Pancreas (tissue), 10 donors: ENCODE measurements around the gene PLEKHH1. TPM values are rescaled to one million over a fixed set of nuclear protein-coding genes. Genes with fewer than 3 reads are reported as not detected.

ENCODE experiments used
- ATAC-seq, 4 donors: fragments of 200-7000 bp; cut with Tn5 transposase; one replicate each; pipeline versions ENCODE4 v1.8.0 to v1.9.1; 2020; ENCODE audit warnings: mild to moderate bottlenecking in 4 of 4, moderate library complexity in 4 of 4
- DNase-seq, 6 donors: peaks; one replicate each; pipeline ENCODE4 v3.0.0-alpha.2; 2020
- FAIRE-seq: peaks from 2 replicates; lab custom pipeline; 2012; peaks lifted over from hg19 to GRCh38; lab: Jason Lieb, UNC
- H3K27ac ChIP-seq, 4 donors: fragments of 200-600 bp; sonication (generic); 1 replicate in 3 of 4; 2 replicates in 1 of 4; pipeline versions ENCODE4 v1.5.0 to v1.8.0; 2020
- H3K27me3 ChIP-seq, 4 donors: fragments of 200-600 bp; one replicate each; pipeline ENCODE4 v1.8.0; 2021
- H3K36me3 ChIP-seq, 3 donors: fragments of 200-600 bp; sonication (generic) in 1 of 3; one replicate each; pipeline versions ENCODE4 v1.5.0 to v1.8.0; 2020 to 2021
- H3K4me1 ChIP-seq, 3 donors: fragments of 200-600 bp; one replicate each; pipeline ENCODE4 v1.8.0; 2021
- H3K4me3 ChIP-seq, 4 donors: fragments of 200-600 bp; sonication (generic) in 2 of 4; one replicate each; pipeline versions ENCODE4 v1.5.0 to v1.8.0; 2020 to 2021
- H3K9me3 ChIP-seq, 4 donors: fragments of 200-600 bp; one replicate each; pipeline ENCODE4 v1.8.0; 2021
- WGBS, 2 donors: extraction: QIAGEN DNeasy Blood & Tissue Kit; methylation state at CpG; one replicate each; pipeline ENCODE4 v1.1.7; 2013; 5-methylcytosine and 5-hydroxymethylcytosine counted together
- intact Hi-C, 3 donors: fragments of 100-400 bp; cut with DNase I; formaldehyde crosslinking; loops; one replicate each; pipeline versions ENCODE4 v1.11.1 to v1.14.2; 2022
- polyA plus RNA-seq, 2 donors: library from polyadenylated mRNA; stranded (reverse); fragments of 200-250 nt; gene quantifications; one replicate each; pipeline ENCODE4 v1.2.3, GENCODE V29; 2013
- total RNA-seq, 6 donors: library from RNA; stranded (reverse); fragmentation: NEBNext Ultra II Directional in 4 of 6; extraction: Animal tissue kit (Norgen Biotek cat#: 25700) in 4 of 6; gene quantifications; one replicate each; pipeline versions ENCODE4 v1.2.1 to v1.2.4, GENCODE V29; 2021 to 2023
- TF ChIP-seq, protein P1 (sequence below), 4 donors: fragments of 200-600 bp; sonication (generic) in 3 of 4; IDR thresholded peaks; one replicate each; pipeline versions ENCODE4 v1.5.0 to v1.8.0; 2021; ENCODE audit warnings: antibody characterized with exemption in 4 of 4
- donor health status: healthy with polysubstance abuse.
- donor health status: DM: no; HTN: no; CAD: no; lungs with moderate emphysema.
- donor health status: DM: no; HTN: no; CAD: no.
- donor health status: control.
- donor health status: control.
- donor health status: Bipolar disorder and iron deficiency.
- donor health status: DM: yes; HTN: yes; CAD: no.
- donor health status: DM: no; HTN: no; CAD: no.
- donor health status: DM: no; HTN: no; CAD: no.
- donor health status: DM: yes; HTN: yes; CAD: no.

Gene PLEKHH1
- total and polyA plus RNA-seq, 8 donors, result 15.0 to 48.8 (median 22.6) TPM

- no peak overlapping the region for H3K27ac ChIP-seq
- FAIRE-seq, result no peak
- H3K4me3 ChIP-seq, result no peak overlapping the region
- ATAC-seq, result no peak
- no peak for DNase-seq
- peaks cover 5 to 13% (median 11%) of the 10 kb centered on the region in 3 donors for H3K4me1 ChIP-seq
- H3K9me3 ChIP-seq, result no peaks in the 10 kb centered on the region
- H3K27me3 ChIP-seq, result no peaks in the 10 kb centered on the region
- intact Hi-C loops, result no loop called here
- TF ChIP-seq, protein P1, sequence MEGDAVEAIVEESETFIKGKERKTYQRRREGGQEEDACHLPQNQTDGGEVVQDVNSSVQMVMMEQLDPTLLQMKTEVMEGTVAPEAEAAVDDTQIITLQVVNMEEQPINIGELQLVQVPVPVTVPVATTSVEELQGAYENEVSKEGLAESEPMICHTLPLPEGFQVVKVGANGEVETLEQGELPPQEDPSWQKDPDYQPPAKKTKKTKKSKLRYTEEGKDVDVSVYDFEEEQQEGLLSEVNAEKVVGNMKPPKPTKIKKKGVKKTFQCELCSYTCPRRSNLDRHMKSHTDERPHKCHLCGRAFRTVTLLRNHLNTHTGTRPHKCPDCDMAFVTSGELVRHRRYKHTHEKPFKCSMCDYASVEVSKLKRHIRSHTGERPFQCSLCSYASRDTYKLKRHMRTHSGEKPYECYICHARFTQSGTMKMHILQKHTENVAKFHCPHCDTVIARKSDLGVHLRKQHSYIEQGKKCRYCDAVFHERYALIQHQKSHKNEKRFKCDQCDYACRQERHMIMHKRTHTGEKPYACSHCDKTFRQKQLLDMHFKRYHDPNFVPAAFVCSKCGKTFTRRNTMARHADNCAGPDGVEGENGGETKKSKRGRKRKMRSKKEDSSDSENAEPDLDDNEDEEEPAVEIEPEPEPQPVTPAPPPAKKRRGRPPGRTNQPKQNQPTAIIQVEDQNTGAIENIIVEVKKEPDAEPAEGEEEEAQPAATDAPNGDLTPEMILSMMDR (IDR thresholded peaks at IDR 0.05), result no peak
- peaks cover 0 to 2% (median 0%) of the 10 kb centered on the region in 3 donors for H3K36me3 ChIP-seq
- WGBS, 2 donors, result 76 to 84% methylated on average over 4 of the region's 4 CpGs
Measured at GRCh38 chr14:67487332-67487731, 45.8 kb upstream of the PLEKHH1 start.

DNA sequence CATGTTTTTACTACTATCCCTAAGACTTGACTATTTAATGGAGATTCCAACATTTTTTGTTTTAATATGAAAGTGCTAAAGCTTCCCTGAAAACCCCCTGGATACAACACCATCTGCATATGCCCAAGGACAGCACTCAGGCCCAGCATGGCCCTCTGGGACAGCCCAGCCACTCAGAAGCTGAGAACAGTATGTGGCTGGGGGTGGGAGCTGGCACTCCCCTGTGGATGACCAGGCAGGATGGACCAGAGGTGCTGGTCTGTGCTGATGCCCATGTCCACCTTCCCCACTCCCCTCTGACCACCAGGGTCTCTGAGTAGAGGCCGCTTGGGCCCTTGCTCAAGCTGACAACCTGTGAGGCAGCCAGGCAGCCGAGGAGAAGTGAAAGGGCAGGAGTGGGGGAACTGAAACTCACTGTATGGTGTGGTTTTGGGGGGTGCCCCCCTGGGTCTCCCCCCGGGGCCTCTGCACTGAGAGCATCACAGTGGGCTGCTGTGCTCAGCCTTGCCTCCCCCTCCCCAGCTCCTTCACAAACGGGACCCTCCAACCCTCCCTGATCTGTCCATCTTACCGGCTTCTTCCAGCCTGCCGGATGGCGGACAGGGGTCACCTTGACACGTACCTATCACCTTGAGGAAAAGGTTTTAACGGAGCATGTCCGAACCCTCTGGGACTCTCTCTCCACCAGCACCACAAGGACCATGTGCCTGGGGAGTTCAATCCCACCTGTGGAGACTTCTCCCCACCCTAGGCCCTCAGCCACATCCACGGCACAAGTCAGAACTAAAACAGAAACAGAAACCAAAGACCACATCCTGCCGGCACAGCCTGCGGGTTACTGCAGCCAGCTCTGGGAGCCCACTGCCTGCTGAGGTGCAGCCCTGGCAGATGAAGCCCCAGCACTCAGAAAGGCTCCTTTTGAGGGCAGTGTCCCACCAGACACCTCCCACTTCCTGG is 44.9 kb upstream of the PLEKHH1 start, which contains the start of gene TMEM229B:
Gene TMEM229B (minus strand): TSS at position 785 of the 957 bp plus-strand sequence. CDS start 14,798 bp downstream, outside the sequence.
- DNase-seq (no peak), FAIRE-seq (no peak), ATAC-seq (peak in 2 of 4 donors; percentile 40 to 47)
- Histone ChIP-seq H3K9me3 (no peaks in the 10 kb centered on the region), H3K4me1 (peaks cover 5 to 16% (median 11%) of the 10 kb centered on the region in 3 donors), H3K27ac (no peak within 1 kb of the TSS), H3K4me3 (peak within 1 kb of the TSS in 2 of 4 donors; percentile 13 to 15), H3K27me3 (no peaks in the 10 kb centered on the region), H3K36me3 (peaks cover 0 to 2% (median 0%) of the 10 kb centered on the region in 3 donors)
- whole genome bisulfite sequencing, 2 donors, result 82 to 89% methylated on average over 13 of the region's 13 CpGs
- TF ChIP-seq, protein P1 (IDR thresholded peaks at IDR 0.05), result no peak
- intact Hi-C loops, result no loop called here

DNA sequence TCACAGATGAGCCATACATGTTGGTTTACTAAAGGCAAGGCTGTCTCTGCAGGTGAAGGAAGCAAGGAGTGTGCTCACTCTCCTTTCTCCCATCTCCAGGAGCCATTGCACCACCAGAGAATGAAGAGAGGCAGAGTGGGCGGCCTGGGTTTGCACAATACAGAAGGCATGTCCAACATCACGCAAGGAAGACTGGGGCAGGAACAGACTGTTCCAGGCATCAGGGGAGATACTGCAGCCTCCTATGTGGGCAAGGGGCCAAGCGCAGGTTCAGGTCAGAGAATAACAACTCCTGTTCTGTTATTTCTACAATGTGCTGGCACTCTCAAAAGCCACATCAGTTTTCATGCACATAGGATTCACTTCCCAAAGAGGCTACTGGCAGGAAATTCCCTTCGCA is 42.9 kb upstream of the PLEKHH1 start:
- ATAC-seq (no peak), FAIRE-seq (no peak), DNase-seq (no peak)

DNA sequence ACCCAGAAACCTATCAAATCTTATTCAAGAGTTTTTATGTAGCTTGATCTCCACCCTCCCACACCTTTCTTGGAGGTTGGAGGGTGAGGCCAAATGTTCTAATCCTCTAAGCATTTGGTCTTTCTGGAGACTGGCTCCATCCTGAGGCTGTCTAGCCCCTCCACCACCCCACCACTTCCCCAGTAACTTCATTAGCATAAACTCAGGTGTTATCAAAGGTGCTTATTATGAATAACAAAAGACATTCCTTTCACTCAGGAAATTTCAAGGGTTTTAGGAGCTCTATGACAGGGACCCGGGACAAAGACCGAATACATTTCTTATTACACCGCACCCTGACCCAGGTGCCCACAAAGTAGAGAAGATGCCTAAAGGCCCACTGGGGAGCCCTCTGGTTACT is 41.8 kb upstream of the PLEKHH1 start:
- Histone ChIP-seq H3K27ac (peak overlapping the region; percentile 17 to 70 (median 34)), H3K9me3 (no peaks in the 10 kb centered on the region), H3K4me1 (peaks cover 5 to 16% (median 11%) of the 10 kb centered on the region in 3 donors), H3K36me3 (no peaks in the 10 kb centered on the region), H3K4me3 (no peak overlapping the region), H3K27me3 (no peaks in the 10 kb centered on the region)
- ATAC-seq (no peak), DNase-seq (no peak), FAIRE-seq (no peak)
- 88 to 90% methylated on average over 3 of the region's 3 CpGs for WGBS, 2 donors
- intact Hi-C loops, result no loop called here
- TF ChIP-seq, protein P1 (IDR thresholded peaks at IDR 0.05), result no peak

More for the DNA sequence above, 42.9 kb upstream of the PLEKHH1 start:
- 76 to 84% methylated on average over 4 of the region's 4 CpGs for WGBS, 2 donors
- no peaks in the 10 kb centered on the region for H3K27me3 ChIP-seq
- H3K9me3 ChIP-seq, result no peaks in the 10 kb centered on the region
- H3K36me3 ChIP-seq, result peaks cover 0 to 2% (median 0%) of the 10 kb centered on the region in 3 donors
- peaks cover 5 to 16% (median 11%) of the 10 kb centered on the region in 3 donors for H3K4me1 ChIP-seq
- H3K4me3 ChIP-seq, result no peak overlapping the region
- intact Hi-C loops, result no loop called here
- TF ChIP-seq, protein P1 (IDR thresholded peaks at IDR 0.05), result no peak
- H3K27ac ChIP-seq, result no peak overlapping the region
